Peyer's patch (tissue), 4 donors: ENCODE data around the gene LPO. TPM values are rescaled to one million over a fixed set of nuclear protein-coding genes. Genes with fewer than 3 reads are reported as not detected.

Experiments used
- DNase-seq, 3 donors: peaks; one replicate each; pipeline ENCODE4 v3.0.0-alpha.2; 2017 to 2019
- H3K27ac ChIP-seq, 4 donors: fragments of 200-600 bp; sonication (generic); one replicate each; pipeline ENCODE4 v1.5.1; 2016 to 2019
- H3K27me3 ChIP-seq, 2 donors: fragments of 200-600 bp; sonication (generic); one replicate each; pipeline ENCODE4 v1.5.1; 2019
- H3K36me3 ChIP-seq, 3 donors: fragments of 200-600 bp; sonication (generic); one replicate each; pipeline ENCODE4 v1.5.1; 2016 to 2019
- H3K4me1 ChIP-seq, 4 donors: fragments of 200-600 bp; sonication (generic); one replicate each; pipeline ENCODE4 v1.5.1; 2016 to 2019
- H3K4me3 ChIP-seq, 4 donors: fragments of 200-600 bp; sonication (generic); 1 replicate in 3 of 4; 2 replicates in 1 of 4; pipeline ENCODE4 v1.5.1; 2016 to 2019; ENCODE audit warnings: mild to moderate bottlenecking in 1 of 4
- H3K9me3 ChIP-seq, 4 donors: fragments of 200-600 bp; sonication (generic); one replicate each; pipeline ENCODE4 v1.5.1; 2016 to 2019; ENCODE audit warnings: mild to moderate bottlenecking in 1 of 4
- POLR2A ChIP-seq, 2 donors: fragments of 450-650 bp; IDR thresholded peaks; one replicate each; pipeline ENCODE4 v1.5.1; 2017; ENCODE audit warnings: antibody characterized with exemption in 2 of 2, mild to moderate bottlenecking in 2 of 2, moderate library complexity in 2 of 2
- total RNA-seq, 4 donors: library from RNA; depleted of rRNA; stranded (reverse); fragments of >200 nt; gene quantifications; one replicate each; pipeline ENCODE4 v1.1.0, GENCODE V29; 2016
- TF ChIP-seq, protein P1 (sequence below), 6 experiments: fragments of 450-650 bp in 4 of 6; fragments of 200-600 bp in 2 of 6; sonication (generic) in 1 of 6; IDR thresholded peaks; one replicate each; pipeline ENCODE4 v1.5.1; 2017 to 2019; ENCODE audit warnings: antibody characterized with exemption in 6 of 6, mild to moderate bottlenecking in 3 of 6, moderate library complexity in 1 of 6

Gene LPO
- total RNA-seq, 4 donors from 2014 or later: 2.3 to 9.0 TPM; not detected in 2

DNA sequence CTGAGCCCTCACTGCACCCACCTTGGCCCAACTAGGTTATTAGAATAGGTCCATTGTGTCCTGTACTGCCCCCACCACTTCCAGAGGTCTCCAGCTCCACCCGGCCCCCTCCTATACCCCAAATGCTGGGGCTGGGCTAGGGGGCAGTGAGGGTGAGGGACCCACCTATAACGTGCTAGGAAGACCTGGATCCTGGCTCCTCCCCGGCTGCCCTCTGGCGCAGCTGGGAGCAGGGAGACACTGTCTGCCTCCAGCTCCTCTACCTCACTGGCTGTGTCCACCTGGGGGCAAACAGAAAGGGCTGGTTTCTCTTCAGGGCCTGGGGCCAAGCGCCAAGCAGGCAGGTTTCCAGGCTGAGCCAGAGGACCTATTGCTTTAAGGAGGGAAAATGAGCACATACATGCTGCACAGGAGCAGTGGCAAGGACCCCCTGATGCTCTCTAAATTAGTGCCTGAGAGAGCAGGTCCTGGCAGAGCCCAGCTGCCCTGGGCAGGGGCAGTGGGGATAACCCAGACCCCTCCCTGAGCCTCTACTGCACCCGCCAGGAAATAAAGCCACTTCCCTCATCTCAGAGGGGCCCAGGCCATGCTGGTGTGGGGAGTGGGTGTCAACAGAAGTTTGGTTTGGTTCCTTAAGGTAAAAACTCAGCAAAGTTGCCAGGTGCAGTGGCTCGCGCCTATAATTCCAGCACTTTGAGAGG lies 78.0 kb downstream of the LPO start:
- H3K4me1 ChIP-seq: peaks cover 0 to 5% (median 0%) of the 10 kb centered on the region in 4 donors
- no peaks in the 10 kb centered on the region for H3K36me3 ChIP-seq
- no peaks in the 10 kb centered on the region for H3K27me3 ChIP-seq
- no peaks in the 10 kb centered on the region for H3K9me3 ChIP-seq
- H3K27ac ChIP-seq: no peak overlapping the region
- no peak overlapping the region for H3K4me3 ChIP-seq
- TF ChIP-seq, protein P1, sequence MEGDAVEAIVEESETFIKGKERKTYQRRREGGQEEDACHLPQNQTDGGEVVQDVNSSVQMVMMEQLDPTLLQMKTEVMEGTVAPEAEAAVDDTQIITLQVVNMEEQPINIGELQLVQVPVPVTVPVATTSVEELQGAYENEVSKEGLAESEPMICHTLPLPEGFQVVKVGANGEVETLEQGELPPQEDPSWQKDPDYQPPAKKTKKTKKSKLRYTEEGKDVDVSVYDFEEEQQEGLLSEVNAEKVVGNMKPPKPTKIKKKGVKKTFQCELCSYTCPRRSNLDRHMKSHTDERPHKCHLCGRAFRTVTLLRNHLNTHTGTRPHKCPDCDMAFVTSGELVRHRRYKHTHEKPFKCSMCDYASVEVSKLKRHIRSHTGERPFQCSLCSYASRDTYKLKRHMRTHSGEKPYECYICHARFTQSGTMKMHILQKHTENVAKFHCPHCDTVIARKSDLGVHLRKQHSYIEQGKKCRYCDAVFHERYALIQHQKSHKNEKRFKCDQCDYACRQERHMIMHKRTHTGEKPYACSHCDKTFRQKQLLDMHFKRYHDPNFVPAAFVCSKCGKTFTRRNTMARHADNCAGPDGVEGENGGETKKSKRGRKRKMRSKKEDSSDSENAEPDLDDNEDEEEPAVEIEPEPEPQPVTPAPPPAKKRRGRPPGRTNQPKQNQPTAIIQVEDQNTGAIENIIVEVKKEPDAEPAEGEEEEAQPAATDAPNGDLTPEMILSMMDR (IDR thresholded peaks at IDR 0.05): no peak
- no peak for TF ChIP-seq POLR2A (IDR thresholded peaks at IDR 0.05)
- peak in 1 of 3 donors; percentile 38 for DNase-seq

DNA sequence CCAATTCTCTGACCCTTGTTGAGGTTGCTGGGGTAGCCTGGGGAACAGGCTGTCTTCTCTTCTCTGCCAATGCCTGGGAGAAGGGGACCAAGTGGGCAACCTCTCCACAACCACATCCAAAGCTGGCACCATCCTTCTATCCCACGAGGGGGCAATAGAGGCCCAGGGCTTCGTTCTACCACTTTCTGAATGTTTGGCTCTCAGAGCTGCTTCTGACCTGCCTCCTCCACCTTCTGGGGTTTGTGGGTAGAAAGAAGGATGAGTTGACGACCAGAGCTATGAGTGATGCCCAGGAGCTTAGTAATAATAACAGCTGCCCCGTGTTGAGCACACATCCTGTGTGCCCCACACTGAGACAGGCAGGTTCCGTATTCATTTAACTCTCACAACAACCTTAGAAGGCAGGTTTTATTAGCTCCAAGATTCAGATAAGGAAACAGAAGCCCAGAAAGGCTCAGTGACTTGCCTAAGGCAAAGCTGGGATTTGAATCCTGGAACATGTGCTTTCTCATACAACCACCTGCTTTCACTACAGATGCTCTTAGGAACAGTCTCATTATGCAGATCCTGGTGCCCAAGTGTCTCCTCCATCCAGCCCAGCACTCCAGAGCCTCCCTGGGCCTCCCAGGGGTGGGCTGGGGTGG lies 79.2 kb downstream of the LPO start:
- H3K36me3 ChIP-seq: no peaks in the 10 kb centered on the region
- no peak overlapping the region for H3K4me3 ChIP-seq
- DNase-seq: peak; percentile 62 to 87 (median 76)
- H3K27me3 ChIP-seq: no peaks in the 10 kb centered on the region
- TF ChIP-seq, protein P1 (IDR thresholded peaks at IDR 0.05): peak; percentile 69 to 85 (median 83)
- TF ChIP-seq POLR2A (IDR thresholded peaks at IDR 0.05): no peak
- no peaks in the 10 kb centered on the region for H3K9me3 ChIP-seq
- peak overlapping the region in 1 of 4 donors; percentile 52 for H3K27ac ChIP-seq
- peaks cover 0 to 5% (median 0%) of the 10 kb centered on the region in 4 donors for H3K4me1 ChIP-seq

DNA sequence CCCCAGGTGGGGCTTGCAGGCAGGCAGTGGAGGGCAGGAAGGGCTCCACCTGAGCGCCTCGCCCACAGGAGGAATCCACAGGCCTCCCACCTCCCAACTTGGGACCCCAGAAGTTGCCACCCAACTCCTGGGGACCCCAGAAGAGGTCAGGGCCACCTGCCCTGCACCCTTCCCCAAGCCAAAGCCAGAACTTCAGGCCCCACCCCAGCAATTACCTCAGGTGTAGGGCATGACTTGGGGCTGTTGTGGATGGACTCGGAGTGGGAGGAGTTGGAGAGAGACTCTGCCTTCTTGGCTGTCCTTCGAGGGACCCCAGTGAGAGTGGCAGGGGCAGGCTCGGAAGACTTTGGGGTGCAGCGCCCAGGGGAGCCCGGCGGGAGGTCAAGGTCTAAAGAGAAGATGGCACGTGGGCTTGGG lies 79.7 kb downstream of the LPO start:
- TF ChIP-seq POLR2A (IDR thresholded peaks at IDR 0.05): no peak
- TF ChIP-seq, protein P1 (IDR thresholded peaks at IDR 0.05): no peak
- DNase-seq: peak in 1 of 3 donors; percentile 43
- Histone ChIP-seq H3K4me3 (no peak overlapping the region), H3K27ac (peak overlapping the region in 1 of 4 donors; percentile 52), H3K36me3 (no peaks in the 10 kb centered on the region), H3K9me3 (no peaks in the 10 kb centered on the region), H3K4me1 (peaks cover 0 to 5% (median 0%) of the 10 kb centered on the region in 4 donors), H3K27me3 (no peaks in the 10 kb centered on the region)

Other genes starting within 250 kb of the LPO start
- 100 to 1,000 TPM; 121 to 336 (median 155) TPM for gene SRSF1, start 231.3 kb upstream of the LPO start, total RNA-seq
- gene DYNLL2, start 155.2 kb upstream of the LPO start, total RNA-seq: 10 to 100 TPM; 18.2 to 23.9 (median 23.8) TPM
- not detected for gene OR4D1, start 90.2 kb upstream of the LPO start, total RNA-seq
- not detected for gene OR4D2, start 71.6 kb upstream of the LPO start, total RNA-seq
- gene EPX, start 45.9 kb upstream of the LPO start, total RNA-seq: not detected
- gene MKS1, start 19.3 kb upstream of the LPO start, total RNA-seq: 10 to 100 TPM in 3 of 4 donors, 1 to 10 TPM in 1; 6.7 to 20.9 (median 14.8) TPM
- gene MPO, start 42.4 kb downstream of the LPO start, total RNA-seq: 1 to 10 TPM in 1 of 4 donors, not detected in 3; 1.7 TPM
- gene TSPOAP1, start 90.2 kb downstream of the LPO start, total RNA-seq: 10 to 100 TPM in 2 of 4 donors, 1 to 10 TPM in 2; 9.1 to 11.9 (median 10.4) TPM
- 10 to 100 TPM; 31.9 to 56.1 (median 47.9) TPM for gene SUPT4H1, start 113.6 kb downstream of the LPO start, total RNA-seq
- gene RNF43, start 178.9 kb downstream of the LPO start, total RNA-seq: 100 to 1,000 TPM in 2 of 4 donors, 10 to 100 TPM in 2; 46.9 to 104 (median 85.4) TPM
- under 1 TPM in 2 of 4 donors, not detected in 2; 0.28 to 0.83 TPM for gene HSF5, start 249.8 kb downstream of the LPO start, total RNA-seq